ENCODE results near the gene JCAD.
"Not testable (repeated sequence)": the region's sequence is repeated elsewhere in the genome, so short reads cannot be mapped to it uniquely, and the experiment has no call there.

JCAD gene

GRCh38 chr10:30059209-30060107, at the start of gene JCAD:
TSS of gene JCAD (minus strand) at chr10:30059586. CDS start at chr10:30047812, 11,774 bp downstream.
- in situ Hi-C loops (cut with MboI; ENCODE audit: low sequenced_read_pairs), result no loop called here

GRCh38 chr10:30106987-30107386, 47.6 kb upstream of the JCAD start:
- in situ Hi-C loops (cut with MboI; ENCODE audit: low sequenced_read_pairs), result no loop called here

GRCh38 chr10:30103595-30104320, 44.4 kb upstream of the JCAD start:
- in situ Hi-C loops (cut with MboI; ENCODE audit: low sequenced_read_pairs), result no loop called here

GRCh38 chr10:30099706-30100105, 40.3 kb upstream of the JCAD start:
- in situ Hi-C loops (cut with MboI; ENCODE audit: low sequenced_read_pairs), result not testable (repeated sequence)

GRCh38 chr10:30099101-30099500, 39.7 kb upstream of the JCAD start:
- in situ Hi-C loops (cut with MboI; ENCODE audit: low sequenced_read_pairs), result no loop called here

GRCh38 chr10:30098629-30099028, 39.2 kb upstream of the JCAD start:
- in situ Hi-C loops (cut with MboI; ENCODE audit: low sequenced_read_pairs), result no loop called here

- in situ Hi-C loops (cut with MboI; ENCODE audit: low sequenced_read_pairs), result no loop called here
Measured at GRCh38 chr10:30096564-30096963, 37.2 kb upstream of the JCAD start.

- in situ Hi-C loops (cut with MboI; ENCODE audit: low sequenced_read_pairs), result no loop called here
Measured at GRCh38 chr10:30095631-30096422, 36.4 kb upstream of the JCAD start.

- in situ Hi-C loops (cut with MboI; ENCODE audit: low sequenced_read_pairs), result no loop called here
Measured at GRCh38 chr10:30094601-30095000, 35.2 kb upstream of the JCAD start.

GRCh38 chr10:30093303-30093950, 34.0 kb upstream of the JCAD start:
- in situ Hi-C loops (cut with MboI; ENCODE audit: low sequenced_read_pairs), result no loop called here

GRCh38 chr10:30092151-30092790, 32.9 kb upstream of the JCAD start:
- in situ Hi-C loops (cut with MboI; ENCODE audit: low sequenced_read_pairs), result no loop called here

GRCh38 chr10:30091136-30091535, 31.8 kb upstream of the JCAD start:
- in situ Hi-C loops (cut with MboI; ENCODE audit: low sequenced_read_pairs), result no loop called here

GRCh38 chr10:30088178-30088577, 28.8 kb upstream of the JCAD start:
- in situ Hi-C loops (cut with MboI; ENCODE audit: low sequenced_read_pairs), result no loop called here

GRCh38 chr10:30083934-30084333, 24.5 kb upstream of the JCAD start:
- in situ Hi-C loops (cut with MboI; ENCODE audit: low sequenced_read_pairs), result no loop called here

- in situ Hi-C loops (cut with MboI; ENCODE audit: low sequenced_read_pairs), result no loop called here
Measured at GRCh38 chr10:30081182-30081581, 21.8 kb upstream of the JCAD start.

- in situ Hi-C loops (cut with MboI; ENCODE audit: low sequenced_read_pairs), result no loop called here
Measured at GRCh38 chr10:30080161-30080560, 20.8 kb upstream of the JCAD start.

- in situ Hi-C loops (cut with MboI; ENCODE audit: low sequenced_read_pairs), result no loop called here
Measured at GRCh38 chr10:30079408-30079807, 20.0 kb upstream of the JCAD start.

GRCh38 chr10:30075481-30075880, 16.1 kb upstream of the JCAD start:
- in situ Hi-C loops (cut with MboI; ENCODE audit: low sequenced_read_pairs), result no loop called here

GRCh38 chr10:30074933-30075332, 15.5 kb upstream of the JCAD start:
- in situ Hi-C loops (cut with MboI; ENCODE audit: low sequenced_read_pairs), result no loop called here

GRCh38 chr10:30074090-30074489, 14.7 kb upstream of the JCAD start:
- in situ Hi-C loops (cut with MboI; ENCODE audit: low sequenced_read_pairs), result no loop called here

- in situ Hi-C loops (cut with MboI; ENCODE audit: low sequenced_read_pairs), result no loop called here
Measured at GRCh38 chr10:30073767-30074060, 14.3 kb upstream of the JCAD start.
